ENCODE results near the gene USH2A.

USH2A gene

GRCh38 chr1:215597961-215598360 is 825.3 kb downstream of the USH2A start:
- DNase-seq (ENCODE audit: low read depth in 3 of 3): no peak

GRCh38 chr1:215595231-215595630 is 828.0 kb downstream of the USH2A start:
- DNase-seq (ENCODE audit: low read depth in 3 of 3): no peak

- DNase-seq (ENCODE audit: low read depth in 3 of 3): no peak
Observed at GRCh38 chr1:215594640-215595039, 828.6 kb downstream of the USH2A start.

- no peak for DNase-seq (ENCODE audit: low read depth in 3 of 3)
Observed at GRCh38 chr1:215590779-215591491, 832.3 kb downstream of the USH2A start.

- no peak for DNase-seq (ENCODE audit: low read depth in 3 of 3)
Observed at GRCh38 chr1:215589650-215590435, 833.4 kb downstream of the USH2A start.

GRCh38 chr1:215584389-215584788 is 838.9 kb downstream of the USH2A start:
- DNase-seq (ENCODE audit: low read depth in 3 of 3): no peak

- DNase-seq (ENCODE audit: low read depth in 3 of 3): no peak
Observed at GRCh38 chr1:215583185-215583749, 840.0 kb downstream of the USH2A start.

- DNase-seq (ENCODE audit: low read depth in 3 of 3): no peak
Observed at GRCh38 chr1:215581896-215582295, 841.4 kb downstream of the USH2A start.
